GM19238 (cell line): Measurements from ENCODE around the gene PBX3.
"Not testable (repeated sequence)": the region's sequence is repeated elsewhere in the genome, so short reads cannot be mapped to it uniquely, and the experiment has no call there.

Experiments used
- DNase-seq: peaks from one replicate; pipeline ENCODE4 v3.0.0; 2011; ENCODE audit warnings: low spot score; ENCODE audit not compliant: insufficient read length

The PBX3 gene

DNA sequence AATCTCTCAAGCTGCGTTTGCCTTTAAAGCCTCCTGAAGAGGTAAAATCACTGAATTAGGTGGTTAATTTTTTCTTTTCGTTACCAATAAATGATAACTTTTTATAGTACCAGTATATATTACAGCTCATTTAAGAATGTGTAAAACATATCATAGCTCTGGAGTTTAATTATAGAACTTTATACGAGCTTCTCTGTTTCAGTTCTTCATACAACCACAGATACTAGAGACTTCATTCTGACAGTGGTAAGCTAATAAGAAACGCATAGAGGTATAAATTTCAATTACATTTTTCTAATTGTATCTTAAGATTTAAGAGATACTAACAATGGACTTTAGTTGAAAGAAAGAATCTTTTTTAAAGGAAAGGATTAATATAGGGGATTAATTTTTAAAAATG, 73.9 kb downstream of the PBX3 start:
- DNase-seq: no peak

DNA sequence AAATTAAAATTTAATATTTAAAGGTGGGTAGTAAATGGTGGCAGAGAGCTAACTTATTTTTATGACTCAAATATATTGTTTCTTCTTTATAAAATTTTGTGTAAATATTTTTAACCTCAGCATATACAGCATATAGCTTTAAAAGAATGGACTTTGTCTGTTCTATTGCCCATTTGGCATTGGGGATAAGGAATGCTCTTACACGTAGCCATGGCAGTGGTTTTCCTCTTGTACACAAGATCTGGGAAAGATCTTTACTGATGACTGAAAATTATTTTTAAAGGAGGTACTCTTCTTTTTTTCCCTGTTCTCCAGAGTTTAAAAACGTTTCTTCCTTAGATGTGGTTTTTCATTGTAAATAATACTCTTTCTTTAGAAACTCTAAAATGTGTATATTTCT, 75.0 kb downstream of the PBX3 start:
- DNase-seq: no peak

DNA sequence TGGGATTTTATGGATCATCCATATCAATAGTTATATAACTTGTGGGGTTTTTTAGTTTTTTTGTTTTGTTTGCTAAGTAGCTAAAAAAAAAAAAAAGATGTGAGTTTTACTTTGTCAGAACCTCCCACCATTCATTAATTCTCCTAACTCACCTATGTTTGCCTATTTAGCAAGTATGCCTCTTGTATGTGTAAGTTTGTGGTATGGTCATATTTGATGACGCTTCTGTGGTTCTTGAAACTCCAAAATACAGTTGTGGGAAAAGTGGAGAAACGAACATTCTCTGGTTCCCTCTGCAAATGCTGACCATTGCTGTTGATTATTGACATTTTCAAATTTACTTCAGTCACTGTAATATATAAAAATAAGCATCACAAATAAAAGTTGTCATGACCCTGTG, 75.7 kb downstream of the PBX3 start:
- DNase-seq: no peak

DNA sequence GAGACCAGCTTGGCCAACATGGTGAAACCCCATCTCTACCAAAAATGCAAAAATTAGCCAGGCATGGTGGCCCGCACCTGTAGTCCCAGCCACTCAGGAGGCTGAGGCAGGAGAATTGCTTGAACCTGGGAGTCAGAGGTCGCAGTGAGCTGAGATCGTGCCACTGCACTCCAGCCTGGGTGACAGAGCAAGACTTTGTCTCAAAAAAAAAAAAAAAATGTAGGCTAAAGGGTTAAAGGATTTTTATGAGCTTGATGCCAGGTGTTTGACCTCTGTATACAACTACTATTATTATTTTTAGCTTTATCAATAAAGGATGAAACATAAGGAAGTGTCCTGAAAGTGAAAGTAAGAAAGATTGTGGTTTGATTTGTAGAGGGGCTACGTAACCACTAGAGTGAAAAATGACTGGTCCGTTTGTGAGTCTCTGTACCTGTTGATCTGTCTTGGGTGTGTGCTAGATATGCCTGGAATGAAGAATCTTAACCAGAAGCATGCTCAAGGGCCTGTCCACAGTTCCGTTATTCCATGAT, 76.8 kb downstream of the PBX3 start:
- DNase-seq: not testable (repeated sequence)

DNA sequence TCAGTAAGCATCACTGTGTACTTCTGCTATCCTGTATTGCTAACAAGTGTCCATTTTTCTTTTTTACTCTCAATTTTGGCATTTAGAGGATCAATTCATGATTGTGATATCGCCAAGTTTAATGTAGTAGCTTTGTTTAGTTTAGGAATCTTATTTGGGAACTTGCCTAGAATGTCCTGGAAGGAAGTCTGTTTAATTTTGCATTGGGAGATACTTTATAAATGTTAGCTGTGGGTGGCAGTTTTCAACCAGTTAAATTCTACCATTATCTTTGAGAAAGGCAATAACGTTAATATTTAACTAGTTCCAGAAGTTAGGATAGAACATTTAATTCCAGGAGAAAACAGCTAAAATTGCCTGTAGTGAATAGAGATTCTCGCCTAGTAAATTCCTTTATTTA, 78.6 kb downstream of the PBX3 start:
- no peak for DNase-seq

DNA sequence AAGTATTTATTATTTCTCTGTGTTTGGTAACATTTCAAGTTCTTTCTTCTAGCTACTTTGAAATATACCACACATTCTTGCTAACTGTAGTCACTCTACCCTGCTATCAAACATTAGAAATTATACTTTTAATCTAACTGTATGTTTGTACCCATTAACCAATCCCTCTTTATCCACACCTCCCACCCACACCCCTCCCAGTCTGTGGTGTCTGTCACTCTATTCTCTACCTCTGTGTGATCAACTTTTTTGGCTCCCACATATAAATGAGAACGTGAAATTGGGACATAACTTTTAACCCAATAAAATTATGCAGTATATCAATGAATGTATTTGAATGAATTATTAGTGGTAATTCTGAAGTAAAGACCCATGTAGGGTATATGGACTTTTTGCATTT, 79.7 kb downstream of the PBX3 start:
- DNase-seq: no peak

DNA sequence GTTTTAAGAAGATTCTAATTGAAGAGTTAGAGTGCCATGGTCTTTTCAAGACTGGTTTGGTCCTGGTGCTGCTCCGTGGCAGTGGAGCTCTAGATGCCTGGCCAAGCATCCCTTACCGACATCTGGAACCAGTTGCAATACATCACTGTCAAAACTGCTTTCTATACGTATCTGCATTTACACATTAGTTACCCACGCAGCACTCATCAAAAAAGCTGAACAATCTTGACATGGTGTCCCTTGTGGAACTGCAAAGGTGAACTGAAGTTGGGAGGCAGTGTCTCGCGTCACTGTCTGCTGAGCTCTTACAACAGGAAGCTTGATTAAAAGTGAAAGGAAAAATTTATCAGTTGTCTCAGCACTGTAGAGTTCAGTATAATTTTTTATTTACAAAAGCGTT, 82.6 kb downstream of the PBX3 start:
- no peak for DNase-seq

DNA sequence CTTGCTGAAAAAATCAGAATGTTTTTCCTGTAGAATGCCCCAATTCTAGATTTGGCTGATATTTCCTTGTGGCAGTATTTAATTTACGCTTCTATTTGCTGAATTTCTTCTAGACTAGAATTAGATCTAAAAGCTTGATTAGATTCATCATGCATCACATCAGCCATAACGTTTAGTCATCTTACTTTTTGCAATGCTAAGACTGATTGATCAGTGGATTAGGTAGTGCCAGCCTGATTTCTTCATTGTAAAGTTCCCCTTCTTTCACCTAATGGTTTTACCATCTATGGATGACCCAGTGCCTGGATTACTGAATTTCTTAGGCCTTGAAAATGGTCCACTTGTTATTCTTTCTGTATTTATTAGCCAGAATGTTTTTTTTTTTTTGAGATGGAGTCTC, 83.9 kb downstream of the PBX3 start:
- DNase-seq: no peak

DNA sequence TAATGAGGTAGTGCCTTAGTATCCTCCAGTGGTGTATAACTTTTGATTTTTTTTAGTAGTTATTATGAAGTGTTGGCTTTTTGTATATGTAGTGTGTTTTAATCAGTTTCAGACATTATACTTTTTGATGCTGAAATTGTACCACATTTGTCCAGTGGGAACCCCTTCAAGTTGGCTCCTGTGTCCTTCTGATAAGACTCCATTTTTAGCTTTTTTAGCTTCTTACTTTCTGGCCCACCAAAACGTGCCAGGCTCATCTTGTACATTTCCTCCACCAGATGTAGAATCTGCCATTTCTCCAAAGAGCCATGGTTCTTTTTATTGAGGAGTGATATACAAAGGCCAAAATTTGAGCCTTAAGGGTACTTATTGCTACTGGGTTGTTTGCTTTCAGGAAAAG, 84.4 kb downstream of the PBX3 start:
- DNase-seq: no peak

DNA sequence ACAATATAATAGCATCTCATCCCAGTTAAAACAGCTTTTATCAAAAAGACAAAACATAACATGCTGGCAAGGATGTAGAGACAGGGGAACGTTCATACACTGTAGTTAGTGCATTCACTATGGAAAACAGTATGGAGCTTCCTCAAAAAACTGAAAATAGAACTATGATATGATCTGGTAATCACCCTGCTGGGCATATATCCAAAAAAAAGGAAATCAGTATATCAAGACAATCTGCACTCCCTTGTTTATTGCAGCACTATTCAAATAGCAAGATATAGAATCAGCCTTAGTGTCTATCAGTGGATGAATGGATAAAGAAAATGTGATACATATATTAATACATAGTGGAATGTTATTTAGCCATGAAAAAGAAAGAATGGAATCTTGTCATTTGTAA, 88.5 kb downstream of the PBX3 start:
- DNase-seq: no peak

DNA sequence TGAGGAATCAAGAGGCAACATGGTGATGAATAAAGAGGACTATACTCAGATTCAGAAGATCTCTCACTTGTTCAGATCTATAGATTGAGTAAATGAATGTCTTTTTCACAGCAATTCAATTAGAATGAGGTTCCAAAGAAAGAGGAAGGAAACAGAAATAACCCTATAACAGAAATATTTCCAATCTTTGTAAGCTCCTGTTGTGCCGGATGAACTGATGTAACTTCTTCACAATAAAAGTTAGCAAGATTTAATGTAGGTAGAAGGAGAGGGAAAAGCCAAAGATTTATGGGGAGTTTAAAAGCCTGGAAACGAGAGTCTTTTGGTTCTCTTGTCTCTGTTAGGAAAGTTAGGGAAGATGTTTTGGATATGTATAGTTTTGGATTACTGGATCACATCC, 92.1 kb downstream of the PBX3 start:
- no peak for DNase-seq

DNA sequence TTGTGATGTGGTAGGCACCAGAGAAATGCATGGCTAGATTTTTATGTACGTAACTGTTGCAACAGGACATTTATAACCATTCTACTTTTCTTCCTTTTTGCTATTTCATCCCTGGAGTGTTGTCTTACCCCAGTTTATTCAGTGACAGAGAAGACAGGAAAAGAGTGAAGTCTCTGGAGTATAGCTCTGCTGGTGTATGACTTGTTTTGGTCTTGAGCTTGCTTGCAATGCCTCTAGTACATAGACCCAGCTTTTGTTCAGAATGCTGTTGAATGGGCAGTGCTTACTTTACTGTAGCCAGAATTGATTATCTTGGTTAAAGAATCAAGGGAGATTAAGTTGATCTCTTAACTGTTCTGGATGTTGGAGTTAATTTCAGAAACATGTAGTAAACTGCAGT, 94.3 kb downstream of the PBX3 start:
- no peak for DNase-seq

DNA sequence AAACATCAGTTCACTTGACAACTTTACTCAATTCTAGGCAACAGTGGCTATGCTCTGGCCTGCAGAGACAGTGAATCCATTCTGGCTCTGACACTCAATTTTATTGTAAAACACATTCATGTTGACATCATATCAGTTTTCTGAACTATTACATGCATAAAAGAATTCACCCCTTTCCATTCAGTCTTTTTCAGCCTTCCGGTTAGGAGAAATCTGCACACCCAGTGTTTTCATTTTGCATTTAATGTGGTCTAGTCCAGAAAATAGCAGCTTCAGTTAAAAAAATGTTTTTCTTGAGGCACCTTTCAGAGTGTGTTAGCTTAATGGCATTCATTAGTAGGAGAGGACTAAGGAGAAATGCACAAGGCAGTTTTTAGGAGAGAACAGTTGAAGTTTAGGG, 95.1 kb downstream of the PBX3 start:
- DNase-seq: no peak

DNA sequence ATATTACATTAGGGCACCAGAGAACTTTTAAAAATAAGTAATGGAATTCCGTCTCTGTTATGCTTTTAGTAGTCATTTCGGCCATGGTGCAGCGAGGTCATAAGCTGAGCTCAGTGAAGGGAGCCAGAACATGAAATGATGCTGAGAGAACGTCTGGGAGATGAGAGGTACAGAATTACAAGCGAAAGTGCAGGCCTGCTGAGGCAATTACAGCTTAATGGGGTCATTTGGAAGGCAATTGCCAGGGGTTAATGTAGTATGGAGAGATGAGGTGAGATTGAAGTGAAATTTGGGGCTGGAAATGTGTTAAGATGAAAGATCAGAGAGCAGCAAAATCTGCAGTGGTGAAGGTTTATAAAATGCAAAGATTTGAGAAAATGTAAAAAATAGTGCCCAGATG, 96.5 kb downstream of the PBX3 start:
- no peak for DNase-seq

DNA sequence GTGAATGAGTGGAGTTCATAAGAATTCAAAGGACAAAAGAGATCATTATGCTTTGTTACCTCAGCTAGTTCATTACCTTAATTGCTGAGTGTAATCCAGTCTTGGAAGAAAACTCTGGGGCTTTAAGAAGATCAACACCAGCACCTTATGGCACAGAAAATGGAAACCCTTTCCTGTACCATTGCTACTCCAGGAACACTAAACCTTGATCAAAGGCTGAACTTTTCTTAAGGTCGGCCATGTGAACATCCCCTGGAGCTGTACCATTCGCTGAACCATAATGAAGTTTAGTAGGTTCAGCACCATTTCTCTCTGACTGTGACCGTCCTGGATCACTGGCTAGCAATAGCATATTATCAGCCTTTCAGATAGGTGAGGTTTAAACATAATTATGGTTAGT, 97.4 kb downstream of the PBX3 start:
- DNase-seq: no peak

DNA sequence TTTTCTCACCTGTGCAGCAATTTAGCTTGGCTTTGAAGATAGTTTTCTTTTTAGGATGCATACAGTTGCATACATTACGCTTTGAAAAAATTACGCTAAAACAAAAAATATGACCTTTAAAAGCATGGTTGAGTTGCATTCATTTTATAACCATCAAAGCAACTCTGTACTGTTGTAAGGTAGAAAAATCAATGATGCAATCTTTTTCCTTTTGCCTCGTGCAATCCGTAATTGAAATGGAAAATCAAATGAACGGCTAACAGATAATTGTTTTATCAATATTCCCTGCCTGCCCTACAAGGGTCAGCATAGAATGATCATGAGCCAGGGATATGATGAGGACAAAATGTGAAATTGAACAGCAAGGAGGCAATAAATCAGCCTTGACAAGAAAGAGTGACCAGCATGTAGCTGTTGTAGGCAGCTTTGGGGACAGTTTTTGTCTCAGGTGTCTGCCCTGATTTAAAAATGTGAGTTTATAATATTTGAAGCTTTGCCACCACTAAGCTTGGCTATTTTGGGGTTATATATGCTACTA, 98.2 kb downstream of the PBX3 start:
- DNase-seq: no peak

DNA sequence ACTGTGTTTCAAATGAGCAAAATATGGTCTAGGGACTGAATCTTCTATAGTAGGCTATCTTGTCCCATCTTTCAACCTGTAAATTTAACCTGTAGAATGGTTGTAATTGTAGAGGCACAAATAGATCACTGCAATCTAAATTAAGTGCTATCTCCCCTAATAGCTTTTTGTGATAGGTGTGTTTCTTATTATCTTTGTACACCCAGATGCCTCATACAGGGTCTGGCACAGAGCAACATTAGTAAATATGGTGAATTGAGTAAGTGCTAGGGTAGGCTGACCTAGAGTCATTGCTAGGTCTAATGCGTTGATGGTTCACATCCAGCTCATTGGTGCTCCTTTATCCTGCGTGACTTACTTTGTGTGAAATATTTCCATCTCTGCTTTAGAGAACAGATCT, 100.6 kb downstream of the PBX3 start:
- DNase-seq: no peak

DNA sequence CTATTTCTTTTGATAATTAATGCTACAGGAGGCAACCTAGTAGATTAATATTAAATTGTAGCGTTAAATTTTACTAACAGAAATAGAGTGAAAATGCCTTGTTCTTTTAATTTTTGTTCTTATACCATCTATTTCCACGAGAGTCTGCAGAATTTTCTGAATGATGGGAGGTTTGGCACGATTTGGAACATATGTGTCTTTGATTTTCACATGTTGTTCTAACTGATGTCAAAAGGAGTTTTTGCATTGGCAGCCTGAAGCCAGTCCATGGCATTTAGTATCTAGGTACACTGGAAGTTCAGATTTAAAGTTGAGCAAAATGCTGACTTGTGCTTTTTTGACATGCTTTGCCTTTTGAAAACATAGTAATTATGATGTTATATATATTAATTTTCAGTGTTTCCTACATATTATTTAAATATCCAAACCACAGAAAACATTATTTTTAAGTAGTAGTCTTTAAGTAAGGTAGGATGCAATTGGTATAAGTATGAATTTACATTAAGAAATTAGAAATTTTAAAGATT, 103.0 kb downstream of the PBX3 start:
- DNase-seq: no peak

DNA sequence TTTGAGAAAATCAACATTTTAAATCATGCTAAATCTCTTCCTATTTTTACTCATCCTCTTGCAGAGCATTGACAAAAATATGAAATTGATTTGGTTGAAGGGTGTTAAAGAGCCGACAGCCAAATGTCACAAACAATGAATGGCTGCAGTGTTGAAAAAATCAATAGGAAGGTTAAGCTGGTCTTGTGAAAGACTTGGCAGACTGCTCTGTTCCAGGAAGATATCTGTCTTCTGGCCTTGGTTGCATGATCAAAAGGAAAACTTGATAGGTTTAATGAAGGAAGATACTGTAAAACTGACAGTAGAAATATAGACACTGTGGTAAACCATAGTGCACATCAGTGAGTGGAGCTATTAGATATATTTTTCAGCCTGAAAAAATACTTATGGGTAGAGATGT, 103.6 kb downstream of the PBX3 start:
- no peak for DNase-seq

DNA sequence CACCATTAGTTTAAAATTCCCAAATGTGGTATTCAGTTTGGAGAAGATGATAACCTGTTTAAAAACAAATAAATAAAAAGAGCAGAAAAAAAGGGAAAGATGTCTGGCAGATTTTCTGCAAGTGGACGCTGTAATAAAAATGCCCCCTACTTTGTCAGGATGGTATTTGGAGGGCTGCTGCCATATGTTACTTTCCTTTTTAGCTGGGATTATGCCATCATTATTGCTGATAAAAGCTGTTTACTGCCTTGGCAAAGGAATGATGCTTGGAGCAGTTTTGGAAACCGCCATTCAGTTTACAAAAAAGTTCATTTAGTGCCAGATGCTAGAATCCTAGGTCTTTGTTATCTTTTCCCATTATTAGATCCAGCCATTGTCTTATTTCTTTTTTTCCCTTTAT, 104.8 kb downstream of the PBX3 start:
- no peak for DNase-seq

DNA sequence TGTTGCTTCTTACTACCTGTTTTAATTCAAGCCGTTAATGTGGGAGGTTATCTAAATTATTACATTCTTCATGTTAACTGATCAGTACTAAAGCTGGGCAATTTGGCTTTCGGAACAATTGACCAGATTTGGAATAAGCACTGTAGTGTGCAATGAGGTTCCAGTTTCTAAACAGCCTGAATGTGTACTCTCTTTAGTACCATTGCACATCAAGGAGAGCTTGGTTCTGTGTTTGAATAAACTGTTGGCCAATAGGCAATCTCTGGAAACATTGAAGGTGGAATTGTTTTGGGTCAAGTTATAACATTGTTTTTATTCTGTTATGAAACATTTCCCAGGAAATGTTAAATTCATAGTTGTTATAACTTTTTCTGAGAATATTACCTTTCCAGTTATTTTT, 105.2 kb downstream of the PBX3 start:
- DNase-seq: no peak

DNA sequence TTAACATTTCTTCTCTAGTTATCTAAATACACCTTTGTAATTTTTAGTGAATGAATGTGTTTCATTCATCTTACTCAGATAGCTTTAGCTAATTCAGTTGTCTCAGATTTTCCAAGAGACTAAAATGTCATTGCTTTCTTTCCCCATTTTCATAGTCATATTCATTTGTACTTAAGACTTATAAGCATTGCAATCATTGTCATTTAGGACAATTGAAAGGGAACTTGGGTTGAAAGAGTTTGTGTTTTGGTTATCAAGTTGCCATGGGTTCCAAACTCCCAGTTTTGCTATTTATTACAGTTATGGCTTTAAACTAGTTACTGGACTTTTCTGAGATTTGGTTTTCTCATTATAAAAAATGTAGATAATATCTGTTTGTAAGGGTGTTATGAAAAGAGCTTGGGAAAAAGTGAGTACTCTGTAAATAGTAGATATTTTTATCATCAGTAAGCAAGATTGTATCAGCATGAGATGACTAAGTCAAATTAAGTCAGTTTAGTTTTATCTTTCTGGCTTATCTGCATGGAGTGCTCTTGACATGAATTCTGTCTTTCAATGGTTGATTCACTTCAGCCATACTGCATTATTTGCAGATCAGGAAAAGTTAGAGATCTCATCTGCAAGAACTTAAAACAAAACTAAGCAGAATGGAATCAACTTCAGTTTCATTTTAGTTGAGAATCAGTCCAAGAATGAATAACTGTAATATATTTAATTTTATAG, 107.5 kb downstream of the PBX3 start:
- DNase-seq: no peak

DNA sequence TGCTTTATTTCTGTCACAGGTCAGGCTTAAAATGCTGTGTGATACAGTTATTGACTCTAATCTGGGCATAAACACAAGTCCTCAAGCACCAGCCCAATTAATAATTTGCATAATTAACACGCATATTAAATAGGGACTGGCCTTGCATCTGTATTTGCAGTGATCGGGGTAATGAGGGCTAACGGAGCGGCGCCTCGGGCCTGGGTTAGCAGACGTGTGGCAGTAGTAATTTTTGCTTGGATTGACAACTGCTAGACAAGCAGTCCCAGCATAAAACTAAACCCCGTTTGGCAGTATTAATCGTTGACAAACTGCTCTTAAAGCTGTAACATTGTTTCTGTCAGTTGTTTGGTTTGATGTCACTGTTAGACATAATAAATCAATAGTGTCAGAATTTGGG, 109.2 kb downstream of the PBX3 start:
- DNase-seq: no peak
